ENCODE results near the gene GRIN2A. TPM values are rescaled to one million over a fixed set of nuclear protein-coding genes. Genes with fewer than 3 reads are reported as not detected.

Gene GRIN2A
- polyA plus RNA-seq, 1 experiment, result not detected

DNA sequence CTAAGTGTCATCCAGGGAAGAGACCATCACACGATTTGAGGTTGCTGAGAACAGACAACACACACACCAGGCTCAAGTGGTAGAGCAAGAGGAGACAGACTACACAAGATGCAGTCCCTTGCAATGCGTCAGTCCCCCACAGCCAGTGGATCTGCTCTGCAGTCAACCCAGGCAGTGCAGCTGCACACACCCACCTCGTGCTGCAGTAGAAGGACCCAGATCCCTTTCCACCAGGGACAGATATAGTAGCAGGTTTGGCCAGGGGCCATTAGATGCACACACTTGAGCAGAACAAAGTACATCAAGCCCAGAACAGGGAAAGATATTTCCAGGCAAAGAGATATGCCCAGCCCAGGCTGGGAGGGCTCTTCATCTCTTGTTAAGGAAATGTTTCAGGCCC lies 112.9 kb downstream of the GRIN2A start:
- no peak for DNase-seq (ENCODE audit: low read depth)
- Histone ChIP-seq H3K36me3 (ENCODE audit: control insufficient read depth, insufficient read depth, low read length) (no peaks in the 10 kb centered on the region), H3K4me3 (ENCODE audit: low read depth, low read length) (no peak overlapping the region), H3K27me3 (ENCODE audit: control insufficient read depth, insufficient read depth, low read length) (peaks cover 10% of the 10 kb centered on the region)
- TF ChIP-seq, protein P1, sequence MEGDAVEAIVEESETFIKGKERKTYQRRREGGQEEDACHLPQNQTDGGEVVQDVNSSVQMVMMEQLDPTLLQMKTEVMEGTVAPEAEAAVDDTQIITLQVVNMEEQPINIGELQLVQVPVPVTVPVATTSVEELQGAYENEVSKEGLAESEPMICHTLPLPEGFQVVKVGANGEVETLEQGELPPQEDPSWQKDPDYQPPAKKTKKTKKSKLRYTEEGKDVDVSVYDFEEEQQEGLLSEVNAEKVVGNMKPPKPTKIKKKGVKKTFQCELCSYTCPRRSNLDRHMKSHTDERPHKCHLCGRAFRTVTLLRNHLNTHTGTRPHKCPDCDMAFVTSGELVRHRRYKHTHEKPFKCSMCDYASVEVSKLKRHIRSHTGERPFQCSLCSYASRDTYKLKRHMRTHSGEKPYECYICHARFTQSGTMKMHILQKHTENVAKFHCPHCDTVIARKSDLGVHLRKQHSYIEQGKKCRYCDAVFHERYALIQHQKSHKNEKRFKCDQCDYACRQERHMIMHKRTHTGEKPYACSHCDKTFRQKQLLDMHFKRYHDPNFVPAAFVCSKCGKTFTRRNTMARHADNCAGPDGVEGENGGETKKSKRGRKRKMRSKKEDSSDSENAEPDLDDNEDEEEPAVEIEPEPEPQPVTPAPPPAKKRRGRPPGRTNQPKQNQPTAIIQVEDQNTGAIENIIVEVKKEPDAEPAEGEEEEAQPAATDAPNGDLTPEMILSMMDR (IDR thresholded peaks at IDR 0.05; ENCODE audit: insufficient read depth, low read depth, low read length), result no peak
- ChIA-PET CTCF (no interaction called here), POLR2A (no interaction called here)

DNA sequence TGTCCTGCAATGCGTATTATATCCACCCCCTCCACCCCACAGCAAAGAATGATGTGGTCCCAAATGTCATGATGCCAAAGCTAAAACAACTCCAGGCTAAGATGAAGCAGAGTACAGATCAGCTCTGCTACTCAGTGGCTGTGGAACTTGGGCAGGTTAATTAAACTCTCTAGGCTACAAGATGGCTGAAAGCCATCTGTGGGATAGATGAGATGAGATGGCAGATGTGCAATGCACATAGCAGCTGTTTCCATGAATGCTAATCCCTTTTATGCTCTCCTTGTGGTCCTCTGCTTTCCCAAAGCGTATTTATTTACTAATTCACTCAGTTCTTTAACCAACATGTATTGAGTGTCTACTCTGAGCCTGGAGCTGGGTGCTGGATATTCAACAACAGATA lies 114.4 kb downstream of the GRIN2A start:
- DNase-seq (ENCODE audit: low read depth), result no peak
- H3K36me3 ChIP-seq (ENCODE audit: control insufficient read depth, insufficient read depth, low read length), result no peaks in the 10 kb centered on the region
- ChIA-PET POLR2A (no interaction called here), CTCF (no interaction called here)
- TF ChIP-seq, protein P1 (IDR thresholded peaks at IDR 0.05; ENCODE audit: insufficient read depth, low read depth, low read length), result no peak
- H3K4me3 ChIP-seq (ENCODE audit: low read depth, low read length), result no peak overlapping the region
- peaks cover 10% of the 10 kb centered on the region for H3K27me3 ChIP-seq (ENCODE audit: control insufficient read depth, insufficient read depth, low read length)

DNA sequence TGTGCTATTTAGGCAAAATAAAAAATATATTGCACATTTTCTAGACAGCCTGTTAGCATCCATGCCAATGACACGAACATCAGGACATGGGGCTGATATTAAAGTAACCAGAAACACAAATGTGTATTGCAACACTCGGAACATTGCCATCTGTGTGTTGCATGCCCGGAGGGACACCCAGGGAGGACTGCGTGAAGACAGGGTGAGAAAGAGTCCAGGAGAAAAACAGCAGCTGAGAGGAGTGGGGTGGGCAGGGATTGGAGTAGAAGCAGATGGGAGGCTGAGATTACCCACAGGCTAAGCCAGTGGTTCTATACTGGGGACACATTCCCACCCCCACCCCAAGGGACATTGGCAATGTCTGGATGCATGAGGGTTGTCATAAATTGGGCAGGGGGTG lies 114.8 kb downstream of the GRIN2A start:
- Histone ChIP-seq H3K27me3 (ENCODE audit: control insufficient read depth, insufficient read depth, low read length) (peaks cover 10% of the 10 kb centered on the region), H3K4me3 (ENCODE audit: low read depth, low read length) (no peak overlapping the region), H3K36me3 (ENCODE audit: control insufficient read depth, insufficient read depth, low read length) (no peaks in the 10 kb centered on the region)
- TF ChIP-seq, protein P1 (IDR thresholded peaks at IDR 0.05; ENCODE audit: insufficient read depth, low read depth, low read length), result no peak
- ChIA-PET CTCF (no interaction called here), POLR2A (no interaction called here)
- no peak for DNase-seq (ENCODE audit: low read depth)

DNA sequence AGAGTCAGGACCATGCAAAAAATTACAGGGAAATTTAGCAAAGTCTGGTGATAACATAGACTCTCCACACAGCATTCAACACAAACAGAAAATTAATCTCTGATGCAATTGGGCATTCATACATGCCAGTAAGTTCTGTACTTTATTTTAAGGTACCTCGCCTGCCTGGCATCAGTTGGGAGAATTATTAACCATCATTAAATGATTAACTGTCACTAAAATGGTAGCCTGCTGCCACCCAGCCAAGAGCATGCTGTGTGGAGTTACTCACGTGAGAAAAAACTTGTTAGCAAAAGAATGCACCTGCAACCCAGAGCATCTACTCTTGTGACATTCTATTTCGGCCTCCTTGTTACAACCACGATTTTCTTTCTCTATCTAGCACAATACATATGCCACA lies 117.2 kb downstream of the GRIN2A start:
- DNase-seq (ENCODE audit: low read depth), result no peak
- Histone ChIP-seq H3K36me3 (ENCODE audit: control insufficient read depth, insufficient read depth, low read length) (no peaks in the 10 kb centered on the region), H3K4me3 (ENCODE audit: low read depth, low read length) (no peak overlapping the region), H3K27me3 (ENCODE audit: control insufficient read depth, insufficient read depth, low read length) (peaks cover 8% of the 10 kb centered on the region)
- POLR2A ChIA-PET, result no interaction called here
- TF ChIP-seq, protein P1 (IDR thresholded peaks at IDR 0.05; ENCODE audit: insufficient read depth, low read depth, low read length), result no peak
- CTCF ChIA-PET, result no interaction called here

DNA sequence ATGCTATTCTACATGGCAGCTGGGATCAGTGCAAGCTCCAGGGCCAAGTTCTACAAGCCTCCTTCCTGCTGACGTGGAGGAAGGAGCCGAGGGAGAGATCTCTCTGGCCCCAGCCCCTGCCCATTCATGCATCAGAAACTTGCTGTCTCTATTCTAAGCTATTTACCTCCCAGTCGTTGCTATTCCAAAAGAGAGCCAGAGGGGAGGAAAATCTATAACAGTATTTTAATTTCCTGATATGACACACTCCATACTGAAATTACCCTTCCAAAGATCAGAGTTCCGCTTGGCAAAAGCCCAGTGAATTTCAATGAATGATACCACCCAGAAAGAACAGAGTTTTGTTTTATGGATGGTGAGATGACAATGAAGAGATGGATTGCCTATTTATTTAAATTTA lies 133.4 kb downstream of the GRIN2A start:
- H3K27me3 ChIP-seq (ENCODE audit: control insufficient read depth, insufficient read depth, low read length), result no peaks in the 10 kb centered on the region
- DNase-seq (ENCODE audit: low read depth), result no peak
- ChIA-PET POLR2A (no interaction called here), CTCF (no interaction called here)
- TF ChIP-seq, protein P1 (IDR thresholded peaks at IDR 0.05; ENCODE audit: insufficient read depth, low read depth, low read length), result no peak
- no peak overlapping the region for H3K4me3 ChIP-seq (ENCODE audit: low read depth, low read length)
- no peaks in the 10 kb centered on the region for H3K36me3 ChIP-seq (ENCODE audit: control insufficient read depth, insufficient read depth, low read length)
